Neural crest cell (in vitro differentiated cells): ENCODE measurements around the gene PPFIA3. TPM values are rescaled to one million over a fixed set of nuclear protein-coding genes. Genes with fewer than 3 reads are reported as not detected.

ENCODE experiments used
- DNase-seq: peaks from one replicate; pipeline ENCODE4 v3.0.0; 2021; ENCODE audit warnings: low read depth, mixed read lengths, low spot score
- H3K27ac Mint-ChIP-seq: one replicate; pipeline ENCODE4 v1.8.0; 2021; ENCODE audit warnings: mild to moderate bottlenecking, mixed read lengths; ENCODE audit not compliant: unreplicated experiment
- H3K27me3 Mint-ChIP-seq: 2 replicates; pipeline ENCODE4 v1.8.0; 2021; ENCODE audit warnings: low read depth, mild to moderate bottlenecking, mixed read lengths
- H3K36me3 Mint-ChIP-seq: 2 replicates; pipeline ENCODE4 v1.8.0; 2021; ENCODE audit warnings: low read depth, mild to moderate bottlenecking, mixed read lengths
- H3K4me1 Mint-ChIP-seq: 2 replicates; pipeline ENCODE4 v1.8.0; 2021; ENCODE audit warnings: mixed read lengths
- H3K4me3 Mint-ChIP-seq: one replicate; pipeline ENCODE4 v1.8.0; 2021; ENCODE audit warnings: mild to moderate bottlenecking, mixed read lengths
- H3K9me3 Mint-ChIP-seq: 2 replicates; pipeline ENCODE4 v1.8.0; 2021; ENCODE audit warnings: mixed read lengths
- CTCF ChIP-seq: fragments of 200-600 bp; sonication (generic); conservative IDR thresholded peaks from 2 replicates; pipeline ENCODE4 v1.5.0; 2021; ENCODE audit warnings: antibody characterized with exemption, mild to moderate bottlenecking
- total RNA-seq: library from RNA; stranded (reverse); gene quantifications from 2 replicates; pipeline ENCODE4 v1.2.1, GENCODE V29; 2021

PPFIA3 gene
- total RNA-seq, 1 donor from 2014 or later = 22.7 TPM

GRCh38 chr19:49182848-49183375 lies 63.6 kb downstream of the PPFIA3 start:
- Mint-ChIP-seq H3K9me3 (peaks cover 10% of the 10 kb centered on the region), H3K4me1 (no peaks in the 10 kb centered on the region), H3K27me3 (no peaks in the 10 kb centered on the region), H3K27ac (no peak overlapping the region), H3K36me3 (peaks cover 12% of the 10 kb centered on the region), H3K4me3 (no peak overlapping the region)
- DNase-seq = no peak
- TF ChIP-seq CTCF = no peak

- DNase-seq = no peak
- H3K4me1 Mint-ChIP-seq = peaks cover 10% of the 10 kb centered on the region
- no peaks in the 10 kb centered on the region for H3K27me3 Mint-ChIP-seq
- no peak for TF ChIP-seq CTCF
- peaks cover 12% of the 10 kb centered on the region for H3K36me3 Mint-ChIP-seq
- no peak overlapping the region for H3K4me3 Mint-ChIP-seq
- H3K9me3 Mint-ChIP-seq = peaks cover 10% of the 10 kb centered on the region
- no peak overlapping the region for H3K27ac Mint-ChIP-seq
These were observed 66.8 kb downstream of the PPFIA3 start for GRCh38 chr19:49186108-49186507.

- H3K27me3 Mint-ChIP-seq = no peaks in the 10 kb centered on the region
- peaks cover 10% of the 10 kb centered on the region for H3K4me1 Mint-ChIP-seq
- H3K36me3 Mint-ChIP-seq = peaks cover 4% of the 10 kb centered on the region
- no peak for TF ChIP-seq CTCF
- no peak overlapping the region for H3K27ac Mint-ChIP-seq
- peaks cover 4% of the 10 kb centered on the region for H3K9me3 Mint-ChIP-seq
- no peak overlapping the region for H3K4me3 Mint-ChIP-seq
- no peak for DNase-seq
These were observed 69.4 kb downstream of the PPFIA3 start for GRCh38 chr19:49188626-49189200.

- no peaks in the 10 kb centered on the region for H3K9me3 Mint-ChIP-seq
- peaks cover 10% of the 10 kb centered on the region for H3K4me1 Mint-ChIP-seq
- no peak for DNase-seq
- no peak overlapping the region for H3K27ac Mint-ChIP-seq
- no peak for TF ChIP-seq CTCF
- no peaks in the 10 kb centered on the region for H3K27me3 Mint-ChIP-seq
- no peak overlapping the region for H3K4me3 Mint-ChIP-seq
- H3K36me3 Mint-ChIP-seq = no peaks in the 10 kb centered on the region
These were observed 69.9 kb downstream of the PPFIA3 start for GRCh38 chr19:49189259-49189658.

- no peaks in the 10 kb centered on the region for H3K36me3 Mint-ChIP-seq
- TF ChIP-seq CTCF = no peak
- no peak for DNase-seq
- no peak overlapping the region for H3K4me3 Mint-ChIP-seq
- H3K27ac Mint-ChIP-seq = no peak overlapping the region
- no peaks in the 10 kb centered on the region for H3K27me3 Mint-ChIP-seq
- H3K4me1 Mint-ChIP-seq = peaks cover 10% of the 10 kb centered on the region
- no peaks in the 10 kb centered on the region for H3K9me3 Mint-ChIP-seq
These were observed 71.4 kb downstream of the PPFIA3 start for GRCh38 chr19:49190781-49191180.
